Esophagus squamous epithelium (tissue), 4 donors: Measurements from ENCODE around the gene KCNJ4.

Source experiments
- POLR2A ChIP-seq, 4 donors: fragments of 450-650 bp; IDR thresholded peaks; one replicate each; pipeline ENCODE4 v1.6.1; 2017; ENCODE audit warnings: antibody characterized with exemption in 4 of 4, mild to moderate bottlenecking in 4 of 4, moderate library complexity in 3 of 4
- TF ChIP-seq, protein P1 (sequence below), 6 experiments: fragments of 450-650 bp in 4 of 6; fragments of 200-600 bp in 2 of 6; sonication (generic) in 2 of 6; IDR thresholded peaks; one replicate each; pipeline ENCODE4 v1.5.1; 2016 to 2019; ENCODE audit warnings: antibody characterized with exemption in 6 of 6, mild to moderate bottlenecking in 4 of 6, moderate library complexity in 4 of 6

DNA sequence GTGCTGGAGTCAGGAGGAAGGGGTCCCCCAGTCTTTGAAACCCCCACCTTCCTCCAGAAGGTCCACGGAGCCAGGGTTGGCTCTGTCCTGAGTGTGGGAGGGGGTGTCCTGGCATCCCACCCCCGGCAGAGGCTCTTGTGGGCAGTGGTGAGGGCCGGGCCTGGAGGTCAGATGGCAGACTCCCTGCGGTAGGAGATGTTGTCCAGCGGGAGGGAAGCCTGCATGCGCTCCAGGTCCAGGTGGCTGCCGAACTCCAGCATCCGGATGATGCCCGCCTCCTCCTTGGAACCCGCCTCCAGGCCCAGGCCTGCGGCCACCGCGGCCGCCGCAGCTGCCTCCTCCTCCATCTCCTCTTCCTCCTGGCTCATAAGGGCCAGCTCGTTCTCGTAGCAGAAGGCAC lies 28.4 kb downstream of the KCNJ4 start:
- TF ChIP-seq POLR2A (IDR thresholded peaks at IDR 0.05), result no peak
- TF ChIP-seq, protein P1, sequence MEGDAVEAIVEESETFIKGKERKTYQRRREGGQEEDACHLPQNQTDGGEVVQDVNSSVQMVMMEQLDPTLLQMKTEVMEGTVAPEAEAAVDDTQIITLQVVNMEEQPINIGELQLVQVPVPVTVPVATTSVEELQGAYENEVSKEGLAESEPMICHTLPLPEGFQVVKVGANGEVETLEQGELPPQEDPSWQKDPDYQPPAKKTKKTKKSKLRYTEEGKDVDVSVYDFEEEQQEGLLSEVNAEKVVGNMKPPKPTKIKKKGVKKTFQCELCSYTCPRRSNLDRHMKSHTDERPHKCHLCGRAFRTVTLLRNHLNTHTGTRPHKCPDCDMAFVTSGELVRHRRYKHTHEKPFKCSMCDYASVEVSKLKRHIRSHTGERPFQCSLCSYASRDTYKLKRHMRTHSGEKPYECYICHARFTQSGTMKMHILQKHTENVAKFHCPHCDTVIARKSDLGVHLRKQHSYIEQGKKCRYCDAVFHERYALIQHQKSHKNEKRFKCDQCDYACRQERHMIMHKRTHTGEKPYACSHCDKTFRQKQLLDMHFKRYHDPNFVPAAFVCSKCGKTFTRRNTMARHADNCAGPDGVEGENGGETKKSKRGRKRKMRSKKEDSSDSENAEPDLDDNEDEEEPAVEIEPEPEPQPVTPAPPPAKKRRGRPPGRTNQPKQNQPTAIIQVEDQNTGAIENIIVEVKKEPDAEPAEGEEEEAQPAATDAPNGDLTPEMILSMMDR (IDR thresholded peaks at IDR 0.05), result no peak
